ENCODE data around the gene AFAP1L2. TPM values are rescaled to one million over a fixed set of nuclear protein-coding genes. Genes with fewer than 3 reads are reported as not detected.

The AFAP1L2 gene
- total RNA-seq, 1 donor from 2014 or later, result 23.1 TPM

DNA sequence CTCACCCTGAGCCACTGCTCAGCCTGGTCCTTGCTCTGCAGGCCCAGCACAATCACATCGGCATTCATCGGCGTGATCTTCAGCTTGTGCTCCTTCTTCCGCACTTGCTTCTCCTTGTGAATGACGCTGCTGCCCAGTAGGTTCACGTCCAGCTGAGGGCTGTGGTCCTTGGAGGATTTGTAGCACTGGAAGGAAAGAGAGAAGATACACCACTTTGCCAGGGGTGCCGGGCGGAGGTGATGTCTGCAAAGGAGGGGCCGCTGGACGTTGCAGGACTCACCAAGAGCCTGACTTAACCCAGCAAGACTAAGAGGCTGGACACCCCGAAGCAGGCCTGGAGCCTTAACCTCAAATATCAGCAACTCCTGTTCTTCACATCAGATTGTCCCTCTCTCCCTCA is 90.4 kb downstream of the AFAP1L2 start:
- no peak for DNase-seq (ENCODE audit: low spot score)

DNA sequence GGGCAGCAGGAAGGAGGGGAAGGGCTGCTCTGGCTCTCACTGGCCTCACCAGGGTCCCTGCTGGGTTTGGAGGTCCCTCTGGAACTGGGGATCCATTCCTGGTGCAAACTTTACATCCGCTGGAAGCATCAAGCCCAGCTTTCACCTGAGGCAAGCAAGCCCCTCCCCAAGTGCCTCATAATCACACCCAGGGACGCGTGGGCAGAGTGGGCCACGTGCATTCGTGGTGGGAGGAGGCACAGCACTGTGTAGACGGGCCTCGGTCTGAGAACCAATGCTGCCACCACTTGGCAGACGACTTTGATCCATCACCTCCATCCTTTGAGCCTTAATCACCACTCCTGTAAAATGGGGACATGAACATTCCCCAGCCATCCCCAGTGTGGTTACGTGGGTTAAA is 91.2 kb downstream of the AFAP1L2 start:
- no peak for DNase-seq (ENCODE audit: low spot score)

DNA sequence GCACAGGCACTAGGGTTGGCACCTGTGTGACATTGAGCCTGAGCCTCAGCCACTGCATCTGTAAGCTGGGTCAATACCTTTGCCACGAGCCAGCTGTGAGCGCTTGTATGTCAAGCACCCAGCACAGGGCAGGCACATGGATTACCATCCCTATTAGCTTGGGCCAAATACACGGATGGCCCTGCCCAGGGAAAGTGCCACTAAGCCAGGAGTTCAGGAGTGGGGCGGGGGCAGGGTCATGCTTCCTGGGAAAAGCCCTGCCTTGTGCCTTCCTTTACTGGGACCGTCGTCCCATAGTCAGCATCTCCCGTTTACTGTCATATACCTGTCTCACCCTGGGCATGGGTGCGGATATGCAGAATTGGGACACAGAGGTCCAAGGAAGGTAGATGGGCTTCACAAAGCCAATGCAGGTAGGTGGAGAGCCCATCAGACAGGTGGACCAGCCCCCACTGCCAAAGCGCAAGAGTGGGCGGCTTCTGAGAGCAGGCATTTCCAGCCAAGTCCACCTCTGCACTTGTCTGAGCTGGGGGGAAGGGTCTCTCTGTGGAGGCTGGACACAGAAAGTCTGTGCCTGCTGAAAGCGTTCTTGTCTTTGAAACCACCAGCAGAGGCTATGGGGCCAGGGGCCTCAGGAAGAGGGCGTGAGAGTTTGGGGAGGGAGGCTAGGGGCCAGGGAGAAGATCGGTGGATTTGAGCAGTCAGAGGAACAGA is 92.6 kb downstream of the AFAP1L2 start:
- no peak for DNase-seq (ENCODE audit: low spot score)

DNA sequence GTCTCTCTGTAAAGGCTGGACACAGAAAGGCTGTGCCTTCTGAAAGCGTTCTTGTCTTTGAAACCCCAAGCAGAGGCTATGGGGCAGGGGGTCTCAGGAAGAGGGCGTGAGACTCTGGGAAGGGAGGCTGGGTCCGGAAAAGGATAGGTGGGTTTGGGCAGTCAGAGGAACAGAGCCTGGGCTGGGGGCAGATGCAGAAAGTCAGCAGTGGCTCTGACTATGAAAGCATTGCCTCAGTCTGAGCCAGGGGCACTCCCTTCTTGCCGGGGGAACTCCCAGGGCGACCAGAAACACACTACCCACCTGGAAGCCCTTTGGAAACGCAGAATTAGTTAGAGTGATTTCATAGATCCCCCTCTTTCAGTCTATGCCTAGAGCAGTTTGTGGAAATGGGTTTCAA is 93.3 kb downstream of the AFAP1L2 start:
- no peak for DNase-seq (ENCODE audit: low spot score)

DNA sequence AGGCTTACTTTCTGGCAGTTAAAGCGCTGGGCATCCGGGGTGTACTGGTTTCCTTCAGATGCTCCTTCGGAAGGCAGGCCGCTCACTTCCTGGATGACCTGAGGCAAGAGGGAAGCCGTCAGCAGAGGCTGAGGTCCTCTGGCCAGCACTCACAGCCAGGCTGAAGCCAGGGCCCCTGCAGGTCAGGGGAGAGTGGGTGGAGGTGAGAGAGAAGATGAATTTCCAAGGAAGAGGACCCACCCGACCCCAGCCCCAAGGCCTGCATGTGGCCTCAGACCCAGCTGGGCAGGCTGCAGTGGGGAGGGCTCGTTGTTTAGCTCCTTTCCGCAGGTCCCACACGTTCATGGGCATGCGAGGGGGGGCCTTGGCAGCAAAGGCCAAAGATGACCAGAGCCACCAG is 94.0 kb downstream of the AFAP1L2 start:
- DNase-seq (ENCODE audit: low spot score), result no peak

DNA sequence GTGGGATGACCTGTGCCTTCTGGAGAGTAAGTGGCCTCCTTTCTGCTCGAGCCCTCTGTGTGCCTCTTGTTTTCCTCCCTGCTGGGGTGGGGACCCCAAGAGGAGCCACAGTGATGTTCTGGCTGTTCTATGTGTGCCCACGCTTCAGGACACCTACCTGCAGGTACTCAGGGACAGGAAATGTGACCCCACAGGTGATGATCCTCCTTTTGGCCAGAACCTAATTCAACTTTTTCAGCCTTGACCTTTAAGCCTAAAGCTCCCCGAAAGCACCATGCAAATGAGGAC is 95.0 kb downstream of the AFAP1L2 start:
- no peak for DNase-seq (ENCODE audit: low spot score)

DNA sequence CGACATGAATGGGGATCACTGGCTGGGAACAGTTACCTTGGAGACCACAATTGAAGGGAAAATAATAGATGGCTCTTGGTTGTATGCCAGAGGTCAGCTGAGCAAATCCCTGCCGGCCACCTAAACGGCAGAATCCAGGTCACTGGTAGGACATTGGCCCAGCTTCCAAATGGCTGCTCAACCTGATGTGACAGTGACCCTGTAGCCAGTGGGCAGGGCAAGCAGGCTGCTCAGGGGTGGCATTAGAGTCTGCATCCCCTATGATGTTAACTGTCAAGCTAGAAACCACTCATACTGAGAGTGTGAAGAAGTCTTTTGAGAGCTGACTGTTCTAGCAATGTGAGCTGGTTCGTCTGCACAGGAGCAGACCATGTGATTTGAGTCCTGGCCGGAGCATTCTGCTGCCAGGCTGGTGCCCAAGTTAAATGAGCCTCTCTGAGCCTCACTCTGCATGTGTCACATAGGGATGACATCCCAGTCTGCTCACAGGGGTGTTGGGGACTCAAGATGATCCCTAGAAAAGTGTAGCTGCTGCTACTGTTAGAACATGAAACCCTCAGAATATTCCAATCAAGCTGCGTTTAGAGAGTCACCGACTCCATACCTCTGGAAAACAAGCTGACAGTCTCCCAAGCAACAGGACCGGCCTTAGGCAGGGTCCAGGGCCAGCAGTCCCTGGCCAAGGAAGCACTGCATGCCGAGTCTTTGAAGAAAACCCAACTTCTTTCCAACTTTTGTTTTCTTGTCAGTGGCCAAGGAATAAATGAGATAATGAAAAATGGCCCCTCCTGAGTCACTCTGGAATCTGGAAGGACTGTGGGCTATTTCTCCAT is 95.6 kb downstream of the AFAP1L2 start:
- no peak for DNase-seq (ENCODE audit: low spot score)

DNA sequence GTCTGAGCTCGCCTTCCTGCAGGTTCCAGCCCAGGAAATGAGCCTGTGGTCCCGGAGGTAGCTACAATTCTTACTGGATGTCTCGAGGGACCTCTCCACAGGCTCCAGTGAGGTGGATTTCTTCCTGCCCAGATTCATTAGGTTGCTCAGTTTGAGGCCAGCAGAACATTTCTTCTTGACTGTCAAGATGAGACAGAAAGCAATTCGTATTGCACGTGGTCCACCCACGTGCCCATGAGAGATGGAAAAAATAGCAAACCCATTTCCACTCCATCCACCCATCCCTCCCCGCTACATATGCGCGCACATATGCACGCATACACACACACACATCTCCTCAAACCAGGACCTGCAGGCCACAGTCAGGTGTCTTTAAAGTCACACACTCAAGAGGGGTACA is 96.6 kb downstream of the AFAP1L2 start:
- no peak for DNase-seq (ENCODE audit: low spot score)

DNA sequence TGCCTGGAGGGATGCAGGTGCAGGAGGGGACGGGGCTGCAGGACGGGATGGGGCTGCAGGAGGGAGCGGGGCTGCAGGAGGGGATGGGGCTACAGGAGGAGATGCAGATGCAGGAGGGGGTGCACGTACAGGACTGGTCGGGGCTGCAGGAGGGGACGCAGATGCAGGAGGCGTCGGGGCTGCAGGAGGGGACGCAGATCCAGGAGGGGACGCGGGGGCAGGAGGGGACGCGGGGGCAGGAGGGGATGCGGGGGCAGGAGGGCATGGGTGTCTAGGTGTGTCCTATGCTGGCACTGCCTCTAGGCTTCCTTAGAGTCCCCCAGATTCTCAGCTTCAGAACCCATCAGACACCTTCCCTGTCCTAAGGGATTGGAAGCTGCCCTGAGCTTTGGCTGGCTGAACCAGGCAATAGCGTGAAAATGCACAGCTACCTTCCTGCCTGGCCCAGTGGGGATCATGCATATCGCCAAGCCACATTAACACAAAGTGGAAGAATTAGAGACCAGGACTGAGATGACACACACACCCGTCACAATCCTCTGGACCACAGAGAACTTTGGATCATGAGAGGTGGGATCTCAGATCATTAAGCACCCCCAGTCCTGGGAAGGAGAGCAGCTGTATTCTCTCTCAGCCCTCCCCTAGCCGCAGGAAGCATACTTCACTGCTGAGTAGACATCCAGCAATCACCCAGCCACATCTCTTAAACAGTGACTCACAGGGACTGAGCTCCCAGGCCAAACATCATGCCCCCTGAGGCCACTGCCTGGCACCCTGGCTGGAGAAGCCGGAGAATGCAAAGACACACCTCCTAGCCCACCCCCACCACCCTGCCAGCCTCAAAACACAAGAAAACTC is 98.0 kb downstream of the AFAP1L2 start:
- peak; percentile 29 for DNase-seq (ENCODE audit: low spot score)

DNA sequence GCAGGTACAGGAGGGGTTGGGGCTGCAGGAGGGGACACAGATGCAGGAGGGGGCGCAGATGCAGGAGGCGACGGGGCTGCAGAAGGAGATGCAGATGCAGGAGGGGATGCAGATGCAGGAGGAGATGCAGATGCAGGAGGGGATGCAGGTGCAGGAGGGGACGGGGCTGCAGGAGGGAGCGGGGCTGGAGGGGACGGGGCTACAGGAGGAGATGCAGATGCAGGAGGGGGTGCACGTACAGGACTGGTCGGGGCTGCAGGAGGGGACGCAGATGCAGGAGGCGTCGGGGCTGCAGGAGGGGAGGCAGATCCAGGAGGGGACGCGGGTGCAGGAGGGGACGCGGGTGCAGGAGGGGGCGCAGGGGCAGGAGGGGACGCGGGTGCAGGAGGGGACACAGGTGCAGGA is 98.8 kb downstream of the AFAP1L2 start:
- DNase-seq (ENCODE audit: low spot score), result no peak

DNA sequence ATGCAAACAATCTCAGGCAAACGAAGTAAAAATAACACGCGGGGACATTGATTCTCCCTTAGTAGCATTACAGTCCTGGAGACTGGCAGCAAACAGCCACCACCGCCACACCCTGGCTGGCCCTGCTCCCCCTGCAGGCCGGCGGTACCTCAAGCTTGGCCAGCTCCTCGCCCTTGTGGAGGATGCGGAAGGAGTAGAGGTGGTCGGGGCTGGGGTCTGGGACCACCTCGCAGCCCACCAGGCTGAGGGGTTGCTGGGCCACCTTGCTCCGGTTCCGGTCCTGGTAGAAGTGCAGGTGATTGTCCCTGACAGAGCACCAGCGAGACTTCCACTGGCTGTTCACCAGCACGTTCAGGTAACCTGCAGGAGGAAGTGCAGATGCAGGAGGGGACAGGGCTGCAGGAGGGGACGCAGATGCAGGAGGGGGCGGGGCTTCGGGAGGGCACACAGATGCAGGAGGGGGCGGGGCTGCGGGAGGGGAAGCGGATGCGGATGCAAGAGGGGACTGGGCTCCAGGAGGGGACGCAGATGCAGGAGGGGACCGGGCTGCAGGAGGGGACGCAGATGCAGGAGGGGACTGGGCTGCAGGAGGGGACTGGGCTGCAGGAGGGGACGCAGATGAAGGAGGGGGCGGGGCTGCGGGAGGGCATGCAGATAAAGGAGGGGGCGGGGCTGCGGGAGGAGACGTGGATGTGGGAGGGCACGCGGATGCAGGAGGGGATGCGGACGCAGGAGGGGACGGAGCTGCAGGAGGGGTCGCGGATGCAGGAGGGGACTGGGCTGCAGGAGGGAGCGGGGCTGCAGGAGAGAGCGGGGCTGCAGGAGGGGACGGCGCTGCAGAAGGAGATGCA is 99.5 kb downstream of the AFAP1L2 start:
- peak; percentile 26 for DNase-seq (ENCODE audit: low spot score)

DNA sequence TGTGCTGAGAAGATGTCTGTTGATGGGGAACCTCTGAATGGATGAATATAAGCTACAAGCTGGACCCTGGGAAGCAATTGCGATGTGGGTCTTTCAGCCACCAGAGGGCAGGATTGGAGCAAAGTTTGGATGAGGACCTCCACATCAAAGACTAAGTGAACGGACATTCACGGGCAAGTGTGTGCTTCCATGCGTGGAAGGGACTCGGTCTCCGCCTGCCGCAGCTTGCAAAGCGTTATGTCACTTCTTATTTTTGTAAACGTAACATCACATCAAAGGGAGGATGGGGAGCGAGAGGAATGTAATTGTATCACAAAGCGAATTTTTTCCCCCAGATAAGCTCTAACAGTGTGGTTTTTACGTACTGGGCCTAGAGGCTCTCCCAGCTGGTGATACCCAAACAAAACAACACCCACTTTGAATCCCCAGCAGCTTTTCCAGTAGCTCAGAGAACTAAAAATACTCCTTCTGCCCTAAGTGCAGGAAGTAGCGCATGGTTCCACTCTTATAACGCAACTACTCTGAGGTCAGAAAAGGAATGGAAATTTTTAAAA is 100.2 kb downstream of the AFAP1L2 start:
- peak; percentile 94 for DNase-seq (ENCODE audit: low spot score)

DNA sequence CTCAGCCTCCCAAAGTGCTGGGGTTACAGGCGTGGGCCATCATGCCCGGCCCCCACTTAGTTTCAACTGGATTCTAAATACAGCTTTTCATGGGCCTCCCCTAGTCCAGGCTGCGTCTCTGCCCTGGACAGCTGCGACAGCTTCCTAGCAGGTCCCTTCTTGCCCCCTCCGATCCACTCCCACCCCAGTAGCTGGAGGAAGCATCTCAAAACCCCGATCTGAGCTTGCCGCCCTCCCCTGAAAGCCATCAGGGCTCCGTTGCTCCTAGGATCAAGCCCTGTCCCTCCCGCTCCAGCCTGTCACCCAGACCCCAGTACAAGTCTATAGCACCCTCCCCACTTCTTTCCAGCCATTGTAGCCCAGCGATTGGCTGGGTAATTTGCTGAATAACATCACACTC is 100.7 kb downstream of the AFAP1L2 start:
- DNase-seq (ENCODE audit: low spot score), result no peak

DNA sequence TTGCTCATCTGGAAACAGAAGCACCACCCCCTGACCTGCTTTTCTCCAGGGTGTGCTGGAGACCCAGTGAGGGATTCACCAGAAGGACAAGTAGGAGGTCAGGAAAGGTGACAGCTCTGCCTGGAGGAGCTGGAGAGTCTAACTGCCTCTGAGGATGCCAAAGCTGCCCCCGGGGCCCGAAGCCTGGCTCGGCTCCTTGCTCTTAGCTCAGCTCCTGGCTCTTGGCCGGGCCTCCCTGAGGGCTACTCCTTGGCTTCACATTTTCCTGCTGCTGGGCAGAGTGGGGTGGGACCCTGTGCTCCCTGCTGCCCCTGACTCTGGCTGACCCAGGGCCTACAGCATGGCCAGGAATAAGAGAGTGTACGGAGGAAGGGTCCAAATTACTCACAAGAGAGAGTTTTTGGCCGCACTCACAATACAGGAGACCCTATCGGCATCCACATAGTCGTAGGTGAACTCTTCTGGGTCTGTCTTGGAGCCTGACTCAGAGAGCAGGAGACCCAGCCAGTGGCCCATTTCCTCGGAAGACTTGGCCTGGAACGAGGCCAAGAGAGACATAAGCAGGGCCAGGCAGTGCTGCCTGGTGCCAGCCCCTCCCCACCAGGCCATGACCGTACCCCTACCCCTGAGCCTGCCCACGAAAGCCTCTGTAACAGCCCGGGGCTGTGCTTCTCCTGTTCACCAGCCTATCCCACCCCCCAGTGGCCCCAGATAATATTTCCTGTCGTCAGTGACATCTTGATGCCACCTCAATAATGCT is 102.2 kb downstream of the AFAP1L2 start:
- no peak for DNase-seq (ENCODE audit: low spot score)

DNA sequence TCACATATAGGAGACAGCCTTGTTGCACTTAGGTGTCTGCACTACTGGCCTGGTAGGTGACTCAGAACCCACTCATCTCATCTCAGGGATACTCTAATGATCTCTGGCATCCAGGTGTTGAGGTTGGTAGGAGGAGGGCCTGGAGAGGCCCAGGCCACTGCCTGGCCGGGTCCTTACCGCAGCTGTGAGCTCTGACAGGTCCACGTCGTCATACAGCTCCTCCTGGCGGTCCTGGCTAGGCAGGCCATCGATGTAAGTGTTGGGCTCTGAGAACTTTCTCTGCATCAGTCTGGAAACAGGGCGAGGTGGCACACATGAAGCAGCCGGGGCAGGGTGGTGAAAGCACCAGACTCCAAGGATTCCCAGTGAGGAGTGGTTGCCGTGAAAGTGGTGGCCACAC is 103.1 kb downstream of the AFAP1L2 start:
- no peak for DNase-seq (ENCODE audit: low spot score)

DNA sequence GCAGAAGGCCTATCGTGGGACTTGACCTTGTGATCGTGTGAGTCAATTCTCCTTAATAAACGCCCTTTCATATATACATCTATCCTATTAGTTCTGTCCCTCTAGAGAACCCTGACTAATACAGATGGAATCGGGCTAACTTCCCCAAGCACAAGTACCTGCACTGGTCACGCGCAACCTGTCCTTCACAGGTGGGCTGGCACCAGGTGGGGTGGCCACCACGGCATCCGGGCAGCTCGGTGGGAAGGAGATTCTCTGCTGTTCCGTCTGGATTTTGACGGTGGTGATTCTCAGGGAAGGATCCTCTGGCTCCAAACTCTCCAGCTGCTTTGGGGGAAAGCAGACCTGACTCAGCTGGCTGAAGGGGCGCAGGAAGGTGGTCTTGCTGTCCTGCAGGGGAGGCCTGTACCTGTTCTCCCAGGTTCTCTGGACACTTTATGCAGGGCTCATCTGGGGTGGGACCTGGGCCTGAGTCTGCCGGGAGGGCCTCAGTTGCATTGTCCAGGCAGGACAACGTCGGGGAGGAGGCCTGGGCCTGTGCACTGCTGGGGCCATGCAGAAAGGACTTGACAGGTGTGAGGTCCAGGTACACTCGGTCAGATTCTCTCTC is 104.2 kb downstream of the AFAP1L2 start:
- no peak for DNase-seq (ENCODE audit: low spot score)

DNA sequence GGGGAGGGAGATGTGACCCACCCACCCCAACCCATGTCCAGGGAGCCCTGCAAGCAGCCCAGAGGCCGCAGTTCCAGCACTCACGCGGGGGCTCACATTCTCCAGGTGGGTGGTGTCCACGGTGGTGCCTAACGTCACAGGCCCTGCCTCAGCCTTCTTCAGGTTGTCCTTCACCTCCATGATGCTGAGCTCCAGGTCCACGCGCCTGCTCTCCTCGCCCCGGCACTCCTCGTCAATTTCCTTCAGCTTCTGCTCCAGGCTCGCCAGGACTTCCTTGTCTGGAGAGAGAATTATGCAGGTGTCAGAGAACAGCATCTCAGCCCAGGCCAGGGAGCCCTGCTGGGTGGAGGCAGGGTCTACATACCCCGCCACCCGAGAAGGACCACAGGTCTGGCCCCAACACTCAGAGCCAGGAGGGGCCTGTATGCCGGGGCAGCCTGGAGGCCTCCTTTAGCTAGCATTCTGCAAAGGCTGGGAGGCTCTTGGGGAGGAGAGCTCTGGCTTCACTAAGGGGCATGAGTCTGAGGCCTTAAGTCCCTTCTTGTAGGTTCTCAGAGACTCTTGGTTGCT is 107.1 kb downstream of the AFAP1L2 start:
- DNase-seq (ENCODE audit: low spot score), result no peak

DNA sequence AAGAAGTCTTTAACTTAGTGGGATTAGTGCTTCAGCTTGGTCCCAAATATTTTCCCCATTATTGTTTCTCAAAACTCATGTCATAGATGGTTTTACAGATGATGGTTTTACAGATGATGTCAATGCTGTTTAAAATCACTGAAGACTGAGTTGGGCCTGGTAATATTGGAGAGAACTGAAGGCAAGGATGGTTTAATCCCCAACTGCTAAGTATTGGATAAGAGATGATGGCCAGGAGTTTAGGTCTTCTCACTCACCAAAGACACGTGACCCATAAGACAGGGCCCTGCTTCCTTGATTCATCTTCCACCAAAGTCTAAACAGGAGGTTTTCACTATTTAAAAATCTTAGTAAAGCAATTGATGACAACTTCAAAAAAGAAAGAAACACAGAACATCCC is 108.9 kb downstream of the AFAP1L2 start:
- DNase-seq (ENCODE audit: low spot score), result no peak

DNA sequence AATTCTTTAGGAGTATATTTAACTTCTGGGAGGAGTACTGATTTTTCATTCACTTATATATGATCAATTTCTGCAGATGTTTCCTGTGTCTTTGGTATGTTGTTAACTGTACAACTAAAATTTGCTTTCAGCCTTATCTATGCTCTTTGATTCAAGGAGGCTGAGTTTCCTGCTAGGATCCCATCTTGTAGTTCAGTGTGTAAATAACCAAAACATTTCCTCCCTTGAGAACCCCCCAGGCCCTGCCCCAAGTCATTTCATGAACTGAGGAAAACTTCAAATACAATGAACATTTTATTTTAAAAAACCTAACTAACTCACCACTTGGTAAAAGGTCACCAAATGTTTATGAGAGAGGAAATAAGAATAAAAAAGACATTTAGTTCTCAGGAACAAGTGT is 109.8 kb downstream of the AFAP1L2 start:
- DNase-seq (ENCODE audit: low spot score), result no peak

DNA sequence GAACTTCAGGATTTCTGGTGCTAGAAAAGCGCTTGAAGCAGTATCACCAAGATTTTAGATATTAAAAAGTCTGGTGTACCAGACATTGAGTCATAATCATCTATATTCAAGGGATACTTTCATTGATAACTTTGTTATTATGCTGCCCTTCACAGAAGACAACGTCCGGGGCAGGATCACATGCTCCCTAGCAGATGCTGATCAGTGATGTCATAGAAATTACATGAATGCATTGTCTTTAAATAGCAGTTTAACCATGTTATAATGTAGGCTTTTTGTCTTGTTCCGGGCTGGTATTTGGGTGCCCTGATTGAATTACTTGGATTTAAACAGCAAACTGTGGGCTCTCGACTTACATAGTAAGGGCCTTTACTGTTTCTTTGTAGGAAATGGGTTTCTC is 111.2 kb downstream of the AFAP1L2 start:
- no peak for DNase-seq (ENCODE audit: low spot score)

Data from umbilical cord (tissue), 2 donors.